IPS DF 6.9 (cell line): ENCODE data around the gene TXNDC5.
A peak's percentile ranks its signal among the peaks of the same experiment; 100 is the strongest.

Source experiments
- DNase-seq: peaks from one replicate; pipeline ENCODE4 v3.0.0-alpha.2; 2013; ENCODE audit warnings: low read depth, low spot score
- H3K27ac ChIP-seq: one replicate; pipeline ENCODE4 v1.5.1; 2013; ENCODE audit warnings: low read length, control low read depth
- H3K27me3 ChIP-seq: 2 replicates; pipeline ENCODE4 v1.6.1; 2013; ENCODE audit warnings: mild to moderate bottlenecking, low read length; ENCODE audit not compliant: control insufficient read depth, insufficient read depth
- H3K36me3 ChIP-seq: 2 replicates; pipeline ENCODE4 v1.6.1; 2013; ENCODE audit warnings: low read length; ENCODE audit not compliant: control insufficient read depth, insufficient read depth
- H3K4me1 ChIP-seq: 2 replicates; pipeline ENCODE4 v1.6.1; 2013; ENCODE audit warnings: low read length; ENCODE audit not compliant: control insufficient read depth, insufficient read depth
- H3K4me3 ChIP-seq: 2 replicates; pipeline ENCODE4 v1.5.1; 2013; ENCODE audit warnings: mild to moderate bottlenecking, low read length
- H3K9me3 ChIP-seq: 2 replicates; pipeline ENCODE4 v1.6.1; 2013; ENCODE audit warnings: low read length, inconsistent platforms; ENCODE audit not compliant: control insufficient read depth, insufficient read depth
- WGBS: extraction: QIAGEN DNeasy Blood & Tissue Kit; methylation state at CpG from one replicate; pipeline ENCODE4 v1.1.7; 2013; ENCODE audit warnings: mixed read lengths, missing lambda C conversion rate; ENCODE audit not compliant: insufficient read length, insufficient coverage; 5-methylcytosine and 5-hydroxymethylcytosine counted together

Gene TXNDC5

GRCh38 chr6:7914991-7915789, 4.6 kb upstream of the TXNDC5 start:
- no peak for DNase-seq
- Histone ChIP-seq H3K27ac (no peak overlapping the region), H3K36me3 (no peaks in the 10 kb centered on the region; the same call in 1 of the 2 replicates), H3K4me3 (no peak overlapping the region), H3K4me1 (no peaks in the 10 kb centered on the region), H3K27me3 (no peaks in the 10 kb centered on the region), H3K9me3 (no peaks in the 10 kb centered on the region)
- WGBS = no CpG with 5 or more reads among the region's 11 CpGs

- Histone ChIP-seq H3K9me3 (no peaks in the 10 kb centered on the region), H3K4me3 (no peak overlapping the region), H3K27me3 (no peaks in the 10 kb centered on the region), H3K36me3 (no peaks in the 10 kb centered on the region; the same call in 1 of the 2 replicates), H3K27ac (no peak overlapping the region), H3K4me1 (no peaks in the 10 kb centered on the region)
- DNase-seq = no peak
- no CpG with 5 or more reads among the region's 5 CpGs for WGBS
Measured at GRCh38 chr6:7914311-7914710, 3.7 kb upstream of the TXNDC5 start.

- Histone ChIP-seq H3K4me1 (no peaks in the 10 kb centered on the region), H3K4me3 (no peak overlapping the region), H3K27me3 (no peaks in the 10 kb centered on the region), H3K9me3 (no peaks in the 10 kb centered on the region), H3K27ac (no peak overlapping the region), H3K36me3 (no peaks in the 10 kb centered on the region; the same call in 1 of the 2 replicates)
- WGBS = no CpG with 5 or more reads among the region's 8 CpGs
- DNase-seq = no peak
Measured at GRCh38 chr6:7912736-7913517, 2.3 kb upstream of the TXNDC5 start.

GRCh38 chr6:7912024-7912423, 1.4 kb upstream of the TXNDC5 start:
- WGBS = no CpG with 5 or more reads among the region's 6 CpGs
- H3K4me3 ChIP-seq = no peak overlapping the region

GRCh38 chr6:7911345-7911725, 747 bp upstream of the TXNDC5 start:
- Histone ChIP-seq H3K4me1 (no peaks in the 10 kb centered on the region), H3K36me3 (no peaks in the 10 kb centered on the region; the same call in 1 of the 2 replicates), H3K4me3 (no peak overlapping the region; the same call in 1 of the 2 replicates), H3K9me3 (no peaks in the 10 kb centered on the region), H3K27ac (no peak overlapping the region), H3K27me3 (no peaks in the 10 kb centered on the region)
- no peak for DNase-seq
- WGBS = no CpG with 5 or more reads among the region's 11 CpGs

More at GRCh38 chr6:7912024-7912423, 1.4 kb upstream of the TXNDC5 start:
- Histone ChIP-seq H3K27me3 (no peaks in the 10 kb centered on the region), H3K36me3 (no peaks in the 10 kb centered on the region; the same call in 1 of the 2 replicates), H3K9me3 (no peaks in the 10 kb centered on the region), H3K4me1 (no peaks in the 10 kb centered on the region), H3K27ac (no peak overlapping the region)
- no peak for DNase-seq

GRCh38 chr6:7910298-7910653, 312 bp downstream of the TXNDC5 start:
- no peaks in the 10 kb centered on the region for H3K9me3 ChIP-seq
- H3K27me3 ChIP-seq = no peaks in the 10 kb centered on the region
- WGBS = no CpG with 5 or more reads among the region's 57 CpGs
- H3K4me3 ChIP-seq = peak overlapping the region; percentile 88; the same call in 1 of the 2 replicates
- no peaks in the 10 kb centered on the region for H3K4me1 ChIP-seq
- DNase-seq = no peak
- H3K36me3 ChIP-seq = no peaks in the 10 kb centered on the region; the same call in 1 of the 2 replicates
- H3K27ac ChIP-seq = no peak overlapping the region

GRCh38 chr6:7909323-7910276, 988 bp downstream of the TXNDC5 start:
- H3K27me3 ChIP-seq = no peaks in the 10 kb centered on the region
- WGBS = no CpG with 5 or more reads among the region's 66 CpGs
- no peaks in the 10 kb centered on the region for H3K9me3 ChIP-seq
- H3K36me3 ChIP-seq = peaks cover 2% of the 10 kb centered on the region
- DNase-seq = no peak
- no peak overlapping the region for H3K27ac ChIP-seq
- no peaks in the 10 kb centered on the region for H3K4me1 ChIP-seq
- peak overlapping the region; percentile 88 for H3K4me3 ChIP-seq

GRCh38 chr6:7907159-7907558, 3.4 kb downstream of the TXNDC5 start:
- no peaks in the 10 kb centered on the region; the same call in 1 of the 2 replicates for H3K4me1 ChIP-seq
- WGBS = no CpG with 5 or more reads among the region's 4 CpGs
- H3K27ac ChIP-seq = no peak overlapping the region
- H3K9me3 ChIP-seq = no peaks in the 10 kb centered on the region
- peaks cover 10% of the 10 kb centered on the region for H3K36me3 ChIP-seq
- no peak for DNase-seq
- H3K27me3 ChIP-seq = no peaks in the 10 kb centered on the region
- H3K4me3 ChIP-seq = no peak overlapping the region

GRCh38 chr6:7906741-7907140, 3.8 kb downstream of the TXNDC5 start:
- no peaks in the 10 kb centered on the region for H3K9me3 ChIP-seq

GRCh38 chr6:7905416-7905815, 5.2 kb downstream of the TXNDC5 start:
- no peaks in the 10 kb centered on the region; the same call in 1 of the 2 replicates for H3K4me1 ChIP-seq
- peaks cover 16% of the 10 kb centered on the region for H3K36me3 ChIP-seq
- no peak for DNase-seq
- no peaks in the 10 kb centered on the region for H3K27me3 ChIP-seq
- no CpG with 5 or more reads among the region's 2 CpGs for WGBS
- H3K9me3 ChIP-seq = no peaks in the 10 kb centered on the region
- no peak overlapping the region for H3K27ac ChIP-seq
- H3K4me3 ChIP-seq = no peak overlapping the region

More at GRCh38 chr6:7906741-7907140, 3.8 kb downstream of the TXNDC5 start:
- H3K27me3 ChIP-seq = no peaks in the 10 kb centered on the region
- no peak overlapping the region for H3K4me3 ChIP-seq
- H3K27ac ChIP-seq = no peak overlapping the region
- DNase-seq = no peak
- no peaks in the 10 kb centered on the region; the same call in 1 of the 2 replicates for H3K4me1 ChIP-seq
- WGBS = no CpG with 5 or more reads among the region's 4 CpGs
- H3K36me3 ChIP-seq = peaks cover 12% of the 10 kb centered on the region
